Esophagus squamous epithelium (tissue), 5 donors: ENCODE measurements around the gene SARNP. TPM values are rescaled to one million over a fixed set of nuclear protein-coding genes. Genes with fewer than 3 reads are reported as not detected.
A peak's percentile ranks its signal among the peaks of the same experiment; 100 is the strongest.

Experiments
- DNase-seq: peaks from one replicate; lab custom pipeline; 2025; lab: John Stamatoyannopoulos, UW
- H3K27ac ChIP-seq, 4 donors: fragments of 200-600 bp; sonication (generic); one replicate each; pipeline ENCODE4 v1.5.1; 2016 to 2019; ENCODE audit warnings: mild to moderate bottlenecking in 1 of 4
- H3K27me3 ChIP-seq, 4 donors: fragments of 200-600 bp; sonication (generic); 1 replicate in 3 of 4; 2 replicates in 1 of 4; pipeline versions ENCODE4 v1.5.1 to v1.6.0; 2017 to 2021; ENCODE audit warnings: antibody characterized with exemption in 1 of 4
- H3K36me3 ChIP-seq, 3 donors: fragments of 200-600 bp; sonication (generic); one replicate each; pipeline ENCODE4 v1.5.1; 2016 to 2019
- H3K4me1 ChIP-seq, 3 donors: fragments of 200-600 bp; sonication (generic); one replicate each; pipeline ENCODE4 v1.5.1; 2017 to 2019
- H3K4me3 ChIP-seq, 4 donors: fragments of 200-600 bp; sonication (generic); 1 replicate in 3 of 4; 2 replicates in 1 of 4; pipeline ENCODE4 v1.5.1; 2016 to 2019; ENCODE audit warnings: mild to moderate bottlenecking in 2 of 4, moderate library complexity in 1 of 4
- H3K9me3 ChIP-seq, 3 donors: fragments of 200-600 bp; sonication (generic); one replicate each; pipeline ENCODE4 v1.5.1; 2016 to 2019
- POLR2A ChIP-seq, 4 donors: fragments of 450-650 bp; IDR thresholded peaks; one replicate each; pipeline ENCODE4 v1.6.1; 2017; ENCODE audit warnings: antibody characterized with exemption in 4 of 4, mild to moderate bottlenecking in 4 of 4, moderate library complexity in 3 of 4
- WGBS, 2 donors: methylation state at CpG; one replicate each; pipeline ENCODE4 v1.1.5; 2018; 5-methylcytosine and 5-hydroxymethylcytosine counted together
- intact Hi-C: fragments of 100-400 bp; cut with DNase I; formaldehyde crosslinking; loops from one replicate; pipeline ENCODE4 v1.15.0; 2022
- total RNA-seq, 4 donors: library from RNA; depleted of rRNA; stranded (reverse); fragments of >200 nt; gene quantifications; one replicate each; pipeline ENCODE4 v1.1.0, GENCODE V29; 2016
- TF ChIP-seq, protein P1 (sequence below), 6 experiments: fragments of 450-650 bp in 4 of 6; fragments of 200-600 bp in 2 of 6; sonication (generic) in 2 of 6; IDR thresholded peaks; one replicate each; pipeline ENCODE4 v1.5.1; 2016 to 2019; ENCODE audit warnings: antibody characterized with exemption in 6 of 6, mild to moderate bottlenecking in 4 of 6, moderate library complexity in 4 of 6
- donor health status: DM: yes; HTN: yes; CAD: no.

SARNP gene
- total RNA-seq, 4 donors from 2014 or later, result 22.6 to 60.1 (median 53.7) TPM

DNA sequence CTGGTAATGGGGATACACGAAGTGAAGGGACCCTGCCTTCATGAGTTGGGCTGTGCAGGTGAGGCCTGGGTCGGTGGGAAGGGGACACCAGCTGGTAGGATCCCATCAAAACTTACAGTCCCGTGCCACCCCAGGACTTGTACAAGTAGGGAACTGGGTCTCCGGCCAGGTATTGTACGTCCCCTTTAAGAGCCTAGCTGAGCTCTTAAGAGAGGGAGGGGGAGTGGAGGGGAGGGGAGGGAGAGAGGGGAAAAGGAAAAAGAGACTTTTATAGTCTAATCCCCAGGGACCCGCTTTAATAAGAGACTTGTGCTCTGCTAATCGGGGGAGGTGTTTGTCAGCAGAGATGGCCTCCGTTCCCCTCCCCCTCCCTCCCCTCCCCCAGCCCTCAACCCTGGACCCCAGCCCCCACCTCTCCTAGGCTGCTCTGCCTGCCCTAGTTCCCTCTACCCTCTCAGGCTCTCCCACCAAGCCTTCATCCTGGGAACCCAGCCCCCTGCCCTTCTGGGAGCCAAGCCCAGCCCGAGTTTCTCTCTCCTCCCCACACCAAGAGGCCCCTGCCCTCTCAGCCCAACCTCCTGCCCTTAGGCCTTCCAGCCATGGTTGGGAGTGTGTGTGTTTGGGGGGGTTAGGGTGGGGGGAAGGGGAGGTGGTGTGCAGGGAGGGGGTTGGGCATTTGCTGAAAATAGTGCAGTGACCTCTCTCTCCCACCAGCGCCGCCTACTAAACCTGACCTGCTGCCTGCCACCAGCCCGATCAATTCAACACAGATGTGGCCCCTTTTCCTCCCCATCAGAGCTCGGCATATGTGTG, 72.0 kb downstream of the SARNP start:
- no peak for TF ChIP-seq POLR2A (IDR thresholded peaks at IDR 0.05)
- TF ChIP-seq, protein P1, sequence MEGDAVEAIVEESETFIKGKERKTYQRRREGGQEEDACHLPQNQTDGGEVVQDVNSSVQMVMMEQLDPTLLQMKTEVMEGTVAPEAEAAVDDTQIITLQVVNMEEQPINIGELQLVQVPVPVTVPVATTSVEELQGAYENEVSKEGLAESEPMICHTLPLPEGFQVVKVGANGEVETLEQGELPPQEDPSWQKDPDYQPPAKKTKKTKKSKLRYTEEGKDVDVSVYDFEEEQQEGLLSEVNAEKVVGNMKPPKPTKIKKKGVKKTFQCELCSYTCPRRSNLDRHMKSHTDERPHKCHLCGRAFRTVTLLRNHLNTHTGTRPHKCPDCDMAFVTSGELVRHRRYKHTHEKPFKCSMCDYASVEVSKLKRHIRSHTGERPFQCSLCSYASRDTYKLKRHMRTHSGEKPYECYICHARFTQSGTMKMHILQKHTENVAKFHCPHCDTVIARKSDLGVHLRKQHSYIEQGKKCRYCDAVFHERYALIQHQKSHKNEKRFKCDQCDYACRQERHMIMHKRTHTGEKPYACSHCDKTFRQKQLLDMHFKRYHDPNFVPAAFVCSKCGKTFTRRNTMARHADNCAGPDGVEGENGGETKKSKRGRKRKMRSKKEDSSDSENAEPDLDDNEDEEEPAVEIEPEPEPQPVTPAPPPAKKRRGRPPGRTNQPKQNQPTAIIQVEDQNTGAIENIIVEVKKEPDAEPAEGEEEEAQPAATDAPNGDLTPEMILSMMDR (IDR thresholded peaks at IDR 0.05), result no peak
- Histone ChIP-seq H3K27me3 (peaks cover 0 to 16% (median 0%) of the 10 kb centered on the region in 4 donors), H3K9me3 (no peaks in the 10 kb centered on the region), H3K4me1 (peaks cover 13 to 37% (median 20%) of the 10 kb centered on the region in 3 donors), H3K27ac (peak overlapping the region in 3 of 4 donors; percentile 18 to 52 (median 41)), H3K4me3 (peak overlapping the region in 2 of 4 donors; percentile 5 to 28), H3K36me3 (peaks cover 0 to 19% (median 0%) of the 10 kb centered on the region in 3 donors)
- intact Hi-C loops, result no loop called here
- WGBS, 2 donors, result 24 to 35% methylated on average over 11 to 12 of the region's 13 CpGs
- DNase-seq, result no peak

DNA sequence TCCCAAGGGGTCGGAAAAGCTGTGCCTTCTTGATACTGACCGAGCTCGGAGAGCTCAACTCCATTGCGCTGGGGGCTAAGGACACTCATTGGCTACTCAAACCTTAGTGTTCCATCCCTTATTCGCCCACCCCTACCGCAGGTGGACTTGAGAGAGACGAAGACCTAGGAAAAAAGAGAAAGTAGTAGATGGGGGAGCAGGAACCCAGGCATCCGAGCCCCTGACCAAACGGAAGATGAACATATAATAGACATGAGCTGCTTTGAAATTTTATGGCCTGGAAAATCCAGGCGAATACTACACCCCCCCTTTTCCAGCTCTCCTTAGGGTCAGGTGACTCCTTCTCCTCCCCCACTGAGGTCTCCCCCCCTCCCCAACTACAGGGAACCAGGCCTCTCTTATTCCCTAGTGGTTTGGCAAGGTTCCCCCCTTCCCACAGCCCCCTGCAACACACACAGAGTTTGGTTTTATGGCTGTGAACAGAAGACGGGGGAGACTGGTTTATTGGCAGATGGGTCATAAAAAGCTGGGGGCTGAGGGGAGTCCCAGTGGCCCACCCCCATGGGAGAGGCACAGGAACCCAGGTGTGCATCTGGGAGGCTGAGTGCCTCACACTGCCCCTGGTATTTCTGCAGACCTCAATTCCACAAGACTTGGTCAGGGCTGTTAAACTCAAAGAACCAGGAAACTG, 73.0 kb downstream of the SARNP start:
- Histone ChIP-seq H3K27me3 (peaks cover 0 to 16% (median 0%) of the 10 kb centered on the region in 4 donors), H3K4me3 (peak overlapping the region; percentile 36 to 82 (median 62)), H3K36me3 (peaks cover 0 to 10% (median 0%) of the 10 kb centered on the region in 3 donors), H3K27ac (peak overlapping the region in 2 of 4 donors; percentile 64 to 77), H3K9me3 (no peaks in the 10 kb centered on the region), H3K4me1 (peaks cover 13 to 37% (median 20%) of the 10 kb centered on the region in 3 donors)
- 11 to 29% methylated on average over 4 to 7 of the region's 11 CpGs for WGBS, 2 donors
- intact Hi-C loops, result loop anchor here (5.0 kb wide), 1 partner anchor 198 kb away; no protein-coding TSS in a partner anchor
- DNase-seq, result no peak
- TF ChIP-seq, protein P1 (IDR thresholded peaks at IDR 0.05), result no peak
- TF ChIP-seq POLR2A (IDR thresholded peaks at IDR 0.05), result no peak

DNA sequence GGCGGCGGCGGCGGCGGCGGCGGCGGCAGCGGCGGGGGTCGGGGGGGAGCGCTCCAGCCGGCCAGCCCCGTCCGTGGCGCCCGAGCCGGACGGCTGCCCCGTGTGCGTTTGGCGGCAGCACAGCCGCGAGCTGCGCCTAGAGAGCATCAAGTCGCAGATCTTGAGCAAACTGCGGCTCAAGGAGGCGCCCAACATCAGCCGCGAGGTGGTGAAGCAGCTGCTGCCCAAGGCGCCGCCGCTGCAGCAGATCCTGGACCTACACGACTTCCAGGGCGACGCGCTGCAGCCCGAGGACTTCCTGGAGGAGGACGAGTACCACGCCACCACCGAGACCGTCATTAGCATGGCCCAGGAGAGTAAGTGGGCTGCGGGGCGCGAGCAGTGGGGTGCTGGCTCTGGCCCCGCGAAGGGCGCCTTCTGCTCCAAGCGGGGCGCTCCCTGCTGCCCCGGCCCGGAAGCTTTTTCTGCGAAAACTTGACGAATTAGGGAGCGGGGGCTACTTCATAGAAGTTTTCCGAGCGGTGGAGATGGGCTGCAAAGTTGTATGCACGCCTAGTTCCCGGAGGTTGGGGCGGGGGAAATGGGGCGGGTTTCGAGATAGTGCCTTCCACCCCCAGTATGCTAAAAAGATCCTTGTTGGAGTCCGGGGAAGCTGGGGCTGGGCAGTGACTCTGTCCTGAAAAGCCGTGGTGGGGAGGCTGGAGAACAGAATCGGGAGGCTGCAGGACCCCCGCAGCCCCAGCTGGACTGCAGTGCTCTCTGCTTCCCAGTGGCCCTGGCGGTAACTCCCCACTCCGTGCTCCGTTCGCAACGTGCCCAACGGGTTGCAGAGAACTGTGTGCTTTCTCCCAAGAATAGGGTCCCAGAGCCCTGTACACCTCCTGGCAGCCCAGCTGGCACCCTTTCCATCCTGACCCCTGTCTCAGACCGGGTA, 73.9 kb downstream of the SARNP start:
- no peak for DNase-seq
- Histone ChIP-seq H3K9me3 (no peaks in the 10 kb centered on the region), H3K27me3 (peaks cover 0 to 16% (median 0%) of the 10 kb centered on the region in 4 donors), H3K4me1 (peaks cover 13 to 41% (median 20%) of the 10 kb centered on the region in 3 donors), H3K27ac (peak overlapping the region; percentile 13 to 89 (median 70)), H3K4me3 (peak overlapping the region; percentile 36 to 82 (median 62)), H3K36me3 (peaks cover 0 to 2% (median 0%) of the 10 kb centered on the region in 3 donors)
- no peak for TF ChIP-seq POLR2A (IDR thresholded peaks at IDR 0.05)
- TF ChIP-seq, protein P1 (IDR thresholded peaks at IDR 0.05), result peak in 2 of 6 experiments; percentile 9 to 12
- WGBS, 2 donors, result 2 to 5% methylated on average over 12 to 23 of the region's 73 CpGs
- intact Hi-C loops, result loop anchor here (5.0 kb wide), 1 partner anchor 199 kb away; no protein-coding TSS in a partner anchor

GRCh38 chr12:55742719-55743405, 74.7 kb downstream of the SARNP start, which contains the start of gene GDF11:
Gene GDF11 (plus strand): TSS chr12:55743122. CDS start chr12:55743317, 195 bp downstream.
- Histone ChIP-seq H3K9me3 (no peaks in the 10 kb centered on the region), H3K4me1 (peaks cover 20 to 49% (median 25%) of the 10 kb centered on the region in 3 donors), H3K36me3 (no peaks in the 10 kb centered on the region), H3K27me3 (peaks cover 0 to 16% (median 0%) of the 10 kb centered on the region in 4 donors), H3K4me3 (peak within 1 kb of the TSS; percentile 36 to 82 (median 62)), H3K27ac (peak within 1 kb of the TSS; percentile 18 to 89 (median 70))
- no peak for DNase-seq
- 0% methylated on average over 5 to 10 of the region's 53 CpGs for WGBS, 2 donors
- intact Hi-C loops, result loop anchor here (5.0 kb wide), 1 partner anchor 199 kb away; no protein-coding TSS in a partner anchor
- peak in 2 of 4 donors; percentile 16 to 65 for TF ChIP-seq POLR2A (IDR thresholded peaks at IDR 0.05)
- TF ChIP-seq, protein P1 (IDR thresholded peaks at IDR 0.05), result peak in 1 of 6 experiments; percentile 7
